IMR-90 (cell line): ENCODE measurements around the gene CRYBA4. TPM values are rescaled to one million over a fixed set of nuclear protein-coding genes. Genes with fewer than 3 reads are reported as not detected.

Source experiments
- ATAC-seq: fragments of 200-7000 bp; cut with Tn5 transposase; 2 replicates; pipeline ENCODE4 v1.9.1; 2020; ENCODE audit warnings: low read depth, mild to moderate bottlenecking, moderate library complexity
- BruUV-seq: library from RNA; stranded (reverse); fragments of 400-500 nt; replicated peaks from 2 replicates; lab custom pipeline; 2021; lab: Mats Ljungman, UMichigan
- CTCF ChIA-PET: fragments of 300-600 bp; formaldehyde crosslinking; extraction: SDS; loops from one replicate; lab custom pipeline; 2021; ENCODE audit warnings: antibody characterized with exemption; lab: Yijun Ruan, JAX
- POLR2A ChIA-PET: fragments of 300-600 bp; sonication (Branson Sonifier 250); formaldehyde crosslinking; loops from one replicate; lab custom pipeline; 2022; ENCODE audit warnings: antibody characterized with exemption; ENCODE audit not compliant: unreplicated experiment; lab: Charles Lee
- DNase-seq: peaks from one replicate; pipeline ENCODE4 v3.0.0; 2013
- H2AFZ ChIP-seq: replicated peaks from 2 replicates; pipeline ENCODE3; 2013; ENCODE audit warnings: low read length, mild to moderate bottlenecking; ENCODE audit not compliant: poor library complexity
- H2AK5ac ChIP-seq: 2 replicates; pipeline ENCODE4 v1.6.1; 2013; ENCODE audit warnings: low read depth, low read length, inconsistent platforms
- H2AK9ac ChIP-seq: replicated peaks from 2 replicates; pipeline ENCODE3; 2013; ENCODE audit warnings: mild to moderate bottlenecking, low read depth, low read length, moderate library complexity; ENCODE audit not compliant: poor library complexity
- H2BK120ac ChIP-seq: 2 replicates; pipeline ENCODE4 v1.6.1; 2013; ENCODE audit warnings: low read depth, low read length, inconsistent platforms
- H2BK15ac ChIP-seq: 3 replicates; pipeline ENCODE4 v1.6.1; 2013; ENCODE audit warnings: low read depth, low read length, inconsistent platforms
- H2BK20ac ChIP-seq: 2 replicates; pipeline ENCODE4 v1.6.1; 2013; ENCODE audit warnings: low read depth, mild to moderate bottlenecking, inconsistent platforms, low read length, moderate library complexity
- H2BK5ac ChIP-seq: 2 replicates; pipeline ENCODE4 v1.6.1; 2013; ENCODE audit warnings: mild to moderate bottlenecking, low read depth, low read length, inconsistent platforms; ENCODE audit not compliant: poor library complexity, severe bottlenecking
- H3K14ac ChIP-seq: replicated peaks from 2 replicates; pipeline ENCODE4 v1.6.1; 2013; ENCODE audit warnings: low read depth, low read length, inconsistent platforms
- H3K18ac ChIP-seq: 2 replicates; pipeline ENCODE4 v1.6.1; 2013; ENCODE audit warnings: low read depth, low read length, control low read depth
- H3K23ac ChIP-seq: 2 replicates; pipeline ENCODE4 v1.6.1; 2013; ENCODE audit warnings: low read depth, low read length, inconsistent platforms
- H3K27ac ChIP-seq: 2 replicates; pipeline ENCODE4 v1.5.1; 2013; ENCODE audit warnings: mild to moderate bottlenecking, control low read depth, low read length; ENCODE audit not compliant: insufficient read depth
- H3K27me3 ChIP-seq: 2 replicates; pipeline ENCODE4 v1.6.1; 2013; ENCODE audit warnings: low read length; ENCODE audit not compliant: control insufficient read depth, insufficient read depth
- H3K36me3 ChIP-seq: 2 replicates; pipeline ENCODE4 v1.6.1; 2013; ENCODE audit warnings: low read length, mixed read lengths; ENCODE audit not compliant: control insufficient read depth, insufficient read depth
- H3K4ac ChIP-seq: 2 replicates; pipeline ENCODE4 v1.6.1; 2013; ENCODE audit warnings: low read depth, low read length, inconsistent platforms
- H3K4me1 ChIP-seq: 2 replicates; pipeline ENCODE4 v1.6.1; 2013; ENCODE audit warnings: low read length, mixed read lengths; ENCODE audit not compliant: control insufficient read depth, insufficient read depth
- H3K4me2 ChIP-seq: 2 replicates; pipeline ENCODE4 v1.6.1; 2013; ENCODE audit warnings: low read depth, mild to moderate bottlenecking, control low read depth, low read length, moderate library complexity
- H3K4me3 ChIP-seq: 2 replicates; pipeline ENCODE4 v1.5.1; 2013; ENCODE audit warnings: low read depth, mild to moderate bottlenecking, control low read depth, low read length, moderate library complexity; ENCODE audit not compliant: insufficient read depth
- H3K56ac ChIP-seq: 2 replicates; pipeline ENCODE4 v1.6.1; 2013; ENCODE audit warnings: low read length, inconsistent platforms; ENCODE audit not compliant: insufficient read depth; ENCODE audit errors: extremely low read depth
- H3K79me1 ChIP-seq, 2 experiments: 2 replicates each; pipeline ENCODE4 v1.6.1; 2013; ENCODE audit warnings: low read length in 2 of 2, inconsistent platforms in 1 of 2, low read depth in 1 of 2
- H3K9ac ChIP-seq: 2 replicates; pipeline ENCODE4 v1.6.1; 2013; ENCODE audit warnings: low read depth, low read length, control low read depth
- H3K9me1 ChIP-seq: 2 replicates; pipeline ENCODE4 v1.6.1; 2013; ENCODE audit warnings: low read length, inconsistent platforms; ENCODE audit not compliant: insufficient read depth
- H3K9me3 ChIP-seq: 2 replicates; pipeline ENCODE4 v1.6.1; 2013; ENCODE audit warnings: low read length; ENCODE audit not compliant: control insufficient read depth, insufficient read depth
- H4K20me1 ChIP-seq: 2 replicates; pipeline ENCODE4 v1.6.1; 2013; ENCODE audit warnings: low read length, inconsistent platforms; ENCODE audit not compliant: insufficient read depth
- H4K5ac ChIP-seq: 2 replicates; pipeline ENCODE4 v1.6.1; 2013; ENCODE audit warnings: mild to moderate bottlenecking, low read depth, low read length, control low read depth
- H4K8ac ChIP-seq, 2 experiments: 2 replicates each; pipeline ENCODE4 v1.6.1; 2013; ENCODE audit warnings: low read depth in 2 of 2, low read length in 2 of 2, control low read depth in 1 of 2, inconsistent platforms in 1 of 2
- H4K91ac ChIP-seq: 2 replicates; pipeline ENCODE4 v1.6.1; 2013; ENCODE audit warnings: low read depth, low read length, inconsistent platforms; ENCODE audit not compliant: insufficient read depth
- CTCF ChIP-seq: conservative IDR thresholded peaks from 2 replicates; pipeline ENCODE4 v1.5.1; 2012; ENCODE audit warnings: mild to moderate bottlenecking, low read depth, low read length, improper control_type of control experiment
- FOS ChIP-seq: fragments of 150-350 bp; IDR thresholded peaks from 2 replicates; pipeline ENCODE4 v1.6.1; 2016; ENCODE audit warnings: low read depth, low read length
- MAFK ChIP-seq: IDR thresholded peaks from 2 replicates; pipeline ENCODE4 v1.6.1; 2012; ENCODE audit warnings: low read depth, low read length, improper control_type of control experiment
- POLR2A ChIP-seq: IDR thresholded peaks from 2 replicates; pipeline ENCODE4 v1.6.1; 2012; ENCODE audit warnings: mild to moderate bottlenecking, low read depth, low read length
- RAD21 ChIP-seq: IDR thresholded peaks from 2 replicates; pipeline ENCODE4 v1.6.1; 2012; ENCODE audit warnings: low read length, improper control_type of control experiment
- RFX5 ChIP-seq: IDR thresholded peaks from 2 replicates; pipeline ENCODE4 v1.8.0; 2012; ENCODE audit warnings: low read depth, mild to moderate bottlenecking, low read length, moderate library complexity
- USF2 ChIP-seq: fragments of 150-350 bp; IDR thresholded peaks from 2 replicates; pipeline ENCODE4 v1.6.1; 2017; ENCODE audit warnings: mild to moderate bottlenecking, antibody characterized with exemption, low read length, low read depth
- WGBS, 2 experiments: methylation state at CpG; one replicate each; pipeline versions ENCODE4 v1.1.5 to v1.1.7; 2013; ENCODE audit warnings: missing lambda C conversion rate in 2 of 2; ENCODE audit not compliant: insufficient read length in 1 of 2; ENCODE audit errors: extremely low coverage in 2 of 2; 5-methylcytosine and 5-hydroxymethylcytosine counted together
- dilution Hi-C: fragments of 300-500 bp; cut with HindIII; formaldehyde crosslinking; loops from one replicate; pipeline ENCODE4 v1.14.3; 2018; ENCODE audit warnings: low sequenced_read_pairs; ENCODE audit not compliant: unreplicated experiment
- in situ Hi-C: fragments of 300-500 bp; cut with MboI; formaldehyde crosslinking; loops from 3 replicates; pipeline ENCODE4 v1.14.3; 2019; ENCODE audit warnings: low sequenced_read_pairs, inconsistent platforms, mixed read lengths
- intact Hi-C: fragments of 100-400 bp; cut with micrococcal nuclease; formaldehyde crosslinking; loops from 2 replicates; pipeline ENCODE4 v1.10.0; 2022
- polyA plus RNA-seq, 3 experiments: library from polyadenylated mRNA; depleted of rRNA; stranded (reverse); fragments of >200 nt; gene quantifications; 2 replicates each; pipeline ENCODE4 v1.2.3, GENCODE V29; 2012; ENCODE audit warnings: low replicate concordance in 1 of 3
- total RNA-seq: library from RNA; depleted of rRNA; stranded (reverse); fragments of >200 nt; gene quantifications from 2 replicates; pipeline ENCODE4 v1.2.3, GENCODE V29; 2012

CRYBA4 gene
- total and polyA plus RNA-seq, 2 of the 4 experiments (the other 2 are of a cell fraction) = not detected

- H3K9ac ChIP-seq = no peak overlapping the region
- ChIA-PET POLR2A (no interaction called here), CTCF (no interaction called here)
- peaks cover 16% of the 10 kb centered on the region for H3K27me3 ChIP-seq
- H3K23ac ChIP-seq = no peak overlapping the region
- no peaks in the 10 kb centered on the region for H3K4me1 ChIP-seq
- no CpG with 5 or more reads among the region's 3 CpGs for WGBS, 2 experiments
- H3K4me3 ChIP-seq = no peak overlapping the region
- no peak overlapping the region for H4K8ac ChIP-seq
- no peak overlapping the region for H3K4me2 ChIP-seq
- H3K14ac ChIP-seq = no peak overlapping the region
- no peak overlapping the region for H3K4ac ChIP-seq
- no peak for ATAC-seq
- H4K91ac ChIP-seq = no peak overlapping the region
- no peak overlapping the region for H2BK15ac ChIP-seq
- intact Hi-C loops (no loop called here), in situ Hi-C loops (no loop called here), dilution Hi-C loops (no loop called here)
- H3K79me1 ChIP-seq = no peaks in the 10 kb centered on the region
- no TSS peak for BruUV-seq
- no peaks in the 10 kb centered on the region for H3K9me3 ChIP-seq
- no peak overlapping the region for H3K56ac ChIP-seq
- H3K27ac ChIP-seq = no peak overlapping the region
- H2BK5ac ChIP-seq = no peak overlapping the region
- no peak overlapping the region for H2AK5ac ChIP-seq
- no peak overlapping the region for H2BK20ac ChIP-seq
- TF ChIP-seq FOS (no peak), RFX5 (no peak), POLR2A (no peak), RAD21 (no peak), CTCF (no peak), MAFK (no peak), USF2 (no peak)
- no peaks in the 10 kb centered on the region for H3K36me3 ChIP-seq
- no peaks in the 10 kb centered on the region for H3K9me1 ChIP-seq
- no peaks in the 10 kb centered on the region for H4K20me1 ChIP-seq
- no peak for DNase-seq
- H3K18ac ChIP-seq = no peak overlapping the region
- H2BK120ac ChIP-seq = no peak overlapping the region
- H2AK9ac ChIP-seq = no peak overlapping the region
- no peak overlapping the region for H2AFZ ChIP-seq
- H4K5ac ChIP-seq = no peak overlapping the region
Measured at GRCh38 chr22:26634189-26634588, 12.4 kb downstream of the CRYBA4 start.
